Measurements from ENCODE around the gene CMYA5.
"Not testable (repeated sequence)": the region's sequence is repeated elsewhere in the genome, so short reads cannot be mapped to it uniquely, and the experiment has no call there.

CMYA5 gene

DNA sequence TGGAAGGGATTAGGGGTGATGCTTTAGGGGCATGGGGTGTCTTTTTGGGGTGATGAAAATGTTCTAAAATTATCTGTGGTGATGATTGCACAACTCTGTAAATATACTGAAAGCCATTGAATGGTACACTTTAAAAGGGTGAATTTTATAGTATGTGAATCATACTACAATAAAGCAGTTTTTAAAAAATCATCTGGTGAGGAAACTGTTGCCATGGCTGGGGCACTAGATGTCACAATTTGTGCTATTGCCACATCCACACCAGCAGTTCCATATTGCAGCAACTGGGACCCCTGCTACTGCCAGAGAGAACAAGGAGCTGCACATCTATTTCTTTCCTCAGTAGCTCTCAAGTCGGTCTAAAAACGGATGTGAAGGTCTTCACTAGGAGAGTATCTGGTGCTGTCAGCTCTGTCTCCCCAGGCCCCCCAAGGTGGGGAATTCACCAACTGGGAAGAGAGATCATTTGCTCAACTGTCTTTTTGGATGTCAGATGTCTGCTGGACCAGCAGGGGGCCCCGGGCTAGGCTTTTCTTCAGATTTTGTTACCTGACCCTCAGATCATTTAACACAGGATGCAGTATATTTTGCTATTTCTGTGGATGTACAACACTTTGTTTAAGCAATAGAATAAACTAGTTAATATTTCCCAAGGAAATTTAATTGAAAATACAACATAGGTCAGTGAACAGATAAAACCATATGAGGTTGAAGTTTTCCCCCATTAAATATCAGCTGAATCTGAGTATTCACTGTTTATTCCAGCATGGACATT lies 13.2 kb downstream of the CMYA5 start:
- DNase-seq (ENCODE audit: low read depth, low spot score), result peak; percentile 29

DNA sequence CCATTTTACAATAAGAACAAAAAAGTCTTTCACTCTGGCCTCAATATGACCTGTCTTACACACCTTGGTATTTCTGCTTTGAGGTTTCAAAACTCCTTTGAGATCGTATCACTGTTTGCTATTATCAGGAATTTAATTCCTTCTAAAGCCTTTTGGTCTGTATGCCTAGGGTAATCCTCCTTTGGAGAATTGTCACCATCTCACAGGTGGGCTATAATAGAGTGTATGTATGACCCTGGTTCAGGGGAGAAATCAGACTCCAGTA lies 13.7 kb downstream of the CMYA5 start:
- DNase-seq (ENCODE audit: low read depth, low spot score), result no peak

DNA sequence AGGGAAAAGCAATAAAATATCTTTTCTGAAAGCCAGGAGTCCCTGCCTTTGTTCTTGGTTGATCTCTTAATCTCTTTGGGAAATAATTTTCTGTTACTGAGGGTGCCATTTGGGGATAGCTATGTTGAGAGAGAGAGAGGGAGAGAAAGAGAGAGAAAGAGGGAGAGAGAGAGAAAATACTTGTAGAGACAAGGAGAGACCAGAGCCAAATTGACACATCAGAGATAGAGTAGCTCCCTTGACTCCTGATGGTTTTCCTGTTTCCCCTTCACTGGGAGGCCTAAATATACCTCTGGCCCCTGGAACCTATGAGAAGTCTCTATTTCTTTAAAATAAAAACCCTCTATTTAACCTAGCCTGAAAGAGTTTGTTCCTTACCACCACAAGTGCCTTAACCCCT lies 14.9 kb downstream of the CMYA5 start:
- DNase-seq (ENCODE audit: low read depth, low spot score), result no peak

DNA sequence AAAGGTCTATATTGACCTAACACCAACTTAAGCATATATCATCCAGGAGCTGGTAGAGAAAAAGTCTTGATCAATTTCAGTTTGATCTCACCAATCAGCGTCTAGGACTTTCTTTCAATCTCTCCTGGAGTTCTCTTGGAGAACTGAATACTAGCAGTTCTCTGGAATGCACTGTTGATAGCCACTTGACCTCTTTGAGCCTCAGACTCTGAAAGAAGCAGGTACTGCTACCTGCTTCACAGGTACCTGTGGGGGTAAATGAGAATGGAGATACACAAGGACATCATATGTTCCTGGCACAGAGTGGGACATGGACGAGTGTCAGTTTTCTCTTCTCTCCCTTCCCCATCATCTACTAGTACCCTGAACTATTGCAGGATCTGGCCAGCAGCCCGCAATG lies 16.0 kb downstream of the CMYA5 start:
- no peak for DNase-seq (ENCODE audit: low read depth, low spot score)

DNA sequence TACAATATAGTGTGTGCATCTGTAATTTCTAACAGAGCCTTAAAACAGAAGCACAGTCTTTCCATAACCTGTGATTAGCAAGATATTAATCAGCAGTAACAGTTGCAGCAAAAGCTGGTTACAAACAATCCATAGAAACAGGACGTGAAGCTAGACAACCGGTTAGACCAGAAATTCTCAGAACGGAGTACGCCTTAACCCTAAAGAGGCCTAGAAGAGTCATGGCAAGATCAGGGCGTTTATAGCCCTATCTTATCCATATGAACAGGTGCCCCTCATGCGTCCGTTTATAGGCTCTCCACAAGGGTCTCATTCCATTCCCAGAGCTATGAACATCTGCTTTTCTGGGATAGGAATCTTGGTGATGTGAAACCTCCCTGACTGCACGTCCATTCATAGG lies 16.7 kb downstream of the CMYA5 start:
- not testable (repeated sequence) for DNase-seq (ENCODE audit: low read depth, low spot score)

DNA sequence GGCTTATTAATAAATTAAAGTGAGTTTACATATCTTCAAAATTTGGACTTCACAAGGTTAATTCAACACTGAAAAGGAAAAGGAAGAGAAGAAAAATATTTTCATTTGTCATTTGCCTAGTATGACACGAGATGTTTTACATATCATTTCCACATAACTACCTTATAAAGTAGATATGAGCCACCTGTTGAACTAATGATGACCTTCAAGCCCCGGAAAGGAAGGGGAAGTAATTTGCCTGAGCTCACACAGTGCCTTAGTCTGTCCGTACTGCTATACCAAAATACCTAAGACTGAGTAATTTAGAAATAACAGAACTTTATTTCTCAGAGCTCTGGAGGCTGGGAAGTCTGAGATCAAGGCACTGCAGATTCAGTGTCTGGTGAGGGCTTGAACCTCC lies 17.9 kb downstream of the CMYA5 start:
- DNase-seq (ENCODE audit: low read depth, low spot score), result no peak

DNA sequence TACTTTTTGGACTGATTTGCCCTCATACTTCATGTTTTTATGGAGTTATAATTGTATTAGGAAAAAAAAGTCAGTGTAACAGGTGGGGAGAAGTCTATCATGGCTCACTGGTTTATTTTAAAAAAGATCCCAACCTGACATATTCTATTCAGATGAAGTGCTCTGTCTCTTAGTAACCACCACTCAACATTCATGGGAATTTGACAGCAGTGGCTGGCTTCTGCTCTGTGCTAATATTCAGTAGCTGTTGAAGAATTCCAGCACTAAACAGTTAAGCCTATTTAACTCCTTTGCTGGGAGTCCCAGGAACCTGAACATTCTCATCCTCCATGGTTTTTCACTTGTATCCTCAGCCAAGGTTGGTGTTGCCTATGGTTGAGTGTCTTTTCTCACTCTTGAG lies 23.1 kb downstream of the CMYA5 start:
- DNase-seq (ENCODE audit: low read depth, low spot score), result no peak

DNA sequence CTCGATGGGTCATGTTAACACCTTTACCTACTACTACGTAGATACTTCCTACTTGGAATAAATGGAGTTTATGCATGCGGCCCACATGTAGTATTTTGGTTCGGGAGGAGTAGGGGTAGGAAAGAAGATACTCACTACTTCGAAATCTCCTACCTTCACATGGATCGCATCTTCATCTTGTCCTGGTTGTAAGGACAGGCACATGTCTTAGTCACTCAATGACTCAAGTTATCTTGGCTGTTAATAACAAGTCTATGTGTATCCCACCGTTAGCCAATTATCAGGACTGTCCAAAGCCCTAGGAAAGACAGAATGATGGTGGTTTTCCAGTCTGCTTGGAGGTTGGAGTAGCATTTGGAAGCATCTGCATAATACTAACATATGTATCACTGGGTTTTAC lies 24.1 kb downstream of the CMYA5 start:
- DNase-seq (ENCODE audit: low read depth, low spot score), result no peak

DNA sequence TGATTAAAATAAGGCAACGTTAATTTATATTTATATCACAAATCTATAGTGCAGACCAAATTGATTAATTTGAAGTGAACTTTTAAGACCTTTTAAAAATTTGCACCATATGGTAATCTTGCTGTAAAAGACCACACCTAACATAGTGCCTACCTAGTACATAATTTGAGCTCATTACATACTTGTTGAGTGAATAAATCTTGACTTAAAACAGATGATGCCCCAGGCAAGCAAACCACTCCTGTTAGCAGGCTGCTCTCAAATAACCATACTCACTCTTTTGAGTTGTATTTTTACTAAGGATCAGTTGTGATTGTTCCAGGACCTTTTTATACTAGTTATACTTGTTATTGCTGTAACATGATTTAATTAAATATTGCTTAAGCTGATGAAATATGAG lies 27.2 kb downstream of the CMYA5 start:
- no peak for DNase-seq (ENCODE audit: low read depth, low spot score)

DNA sequence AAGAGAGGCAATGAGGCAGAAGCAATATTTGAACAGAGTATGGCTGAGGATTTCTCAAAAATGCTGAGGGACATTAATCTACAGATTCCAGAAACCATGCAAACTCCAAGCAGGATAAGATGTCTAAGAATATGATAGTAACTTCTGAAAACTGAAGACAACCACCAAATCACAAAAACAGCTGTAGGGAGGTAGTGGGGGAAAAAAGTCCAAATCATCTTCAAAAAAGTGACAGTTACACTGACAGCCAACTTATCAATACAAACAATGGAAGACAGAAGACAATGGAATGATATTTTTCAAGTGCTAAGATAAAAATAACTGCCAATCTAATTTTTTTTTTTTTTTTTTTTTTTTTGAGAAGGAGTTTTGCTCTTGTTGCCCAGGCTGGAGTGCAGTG lies 30.5 kb downstream of the CMYA5 start:
- DNase-seq (ENCODE audit: low read depth, low spot score), result no peak

DNA sequence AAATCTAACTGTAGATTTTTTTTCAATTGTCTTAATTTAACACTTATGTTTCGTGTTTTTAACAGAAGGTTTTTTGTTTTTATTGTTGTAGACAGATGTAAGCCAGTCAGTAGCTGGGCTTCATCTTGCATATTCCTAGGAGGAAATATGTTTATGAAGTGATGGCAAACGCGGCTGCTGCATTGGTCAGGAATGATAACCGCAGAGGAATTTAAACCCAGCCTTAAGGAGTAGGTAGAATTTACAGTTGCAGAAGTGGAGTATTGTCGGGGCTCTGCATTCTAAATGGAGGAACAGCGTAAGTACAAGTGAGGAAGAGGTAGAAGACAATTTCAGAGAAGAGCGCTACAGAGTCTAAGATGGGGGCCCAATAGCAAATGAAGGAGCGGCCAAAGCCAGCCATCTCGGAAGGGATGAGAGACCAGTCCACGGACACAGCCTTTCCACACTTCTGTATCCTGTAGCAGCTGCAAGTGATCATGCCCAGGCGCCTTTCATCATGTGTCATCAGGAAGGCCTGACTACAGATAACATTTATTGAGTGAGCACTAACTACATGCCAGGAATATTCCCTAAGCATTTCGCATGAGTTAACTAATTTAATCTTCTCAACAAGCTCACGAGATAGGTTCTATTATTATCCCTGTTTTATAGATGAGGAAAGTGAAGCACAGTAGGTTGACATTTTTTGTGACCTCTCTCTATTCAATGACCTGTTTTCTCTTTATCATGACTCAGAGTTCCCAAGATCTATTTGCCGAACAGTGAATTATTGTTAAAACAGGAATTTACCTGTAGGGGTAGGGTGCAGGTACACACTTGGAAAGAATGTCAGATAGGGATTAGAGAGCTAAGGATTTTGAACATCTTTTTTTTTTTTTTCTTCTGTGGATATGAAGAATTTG lies 38.1 kb downstream of the CMYA5 start:
- no peak for DNase-seq (ENCODE audit: low read depth, low spot score)

DNA sequence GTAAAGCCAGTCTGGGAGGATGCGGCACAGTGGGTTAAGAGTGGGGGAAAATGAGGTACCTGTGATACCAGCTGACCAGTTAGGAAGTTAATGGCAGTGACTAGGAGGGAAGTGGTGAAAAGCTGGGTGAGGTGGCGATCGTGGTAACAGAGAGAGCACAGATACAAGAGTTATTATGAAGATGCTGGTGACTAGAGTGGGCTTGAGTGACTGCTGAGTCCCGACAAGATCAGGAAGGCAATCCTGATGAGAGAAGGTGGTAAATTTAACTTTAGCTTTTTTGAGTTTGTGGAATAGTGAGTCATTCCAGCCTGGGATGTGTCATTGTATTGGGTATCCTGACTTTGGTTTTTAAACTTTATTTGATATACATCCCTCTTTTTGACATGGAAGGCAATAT lies 38.8 kb downstream of the CMYA5 start:
- peak; percentile 3 for DNase-seq (ENCODE audit: low read depth, low spot score)

DNA sequence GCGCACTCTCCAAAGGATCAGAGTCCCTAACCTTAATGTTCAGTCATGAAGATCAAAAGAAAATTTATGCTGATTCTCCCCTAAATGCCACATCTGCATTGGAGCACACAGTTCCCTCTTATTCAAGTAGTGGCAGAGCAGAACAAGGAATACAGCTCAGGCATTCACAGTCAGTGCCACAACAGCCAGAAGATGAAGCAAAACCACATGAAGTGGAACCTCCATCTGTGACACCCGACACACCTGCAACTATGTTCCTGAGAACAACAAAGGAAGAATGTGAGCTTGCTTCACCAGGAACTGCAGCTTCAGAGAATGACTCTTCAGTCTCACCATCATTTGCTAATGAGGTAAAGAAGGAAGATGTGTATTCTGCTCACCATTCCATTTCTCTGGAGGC lies 40.0 kb downstream of the CMYA5 start:
- DNase-seq (ENCODE audit: low read depth, low spot score), result no peak

DNA sequence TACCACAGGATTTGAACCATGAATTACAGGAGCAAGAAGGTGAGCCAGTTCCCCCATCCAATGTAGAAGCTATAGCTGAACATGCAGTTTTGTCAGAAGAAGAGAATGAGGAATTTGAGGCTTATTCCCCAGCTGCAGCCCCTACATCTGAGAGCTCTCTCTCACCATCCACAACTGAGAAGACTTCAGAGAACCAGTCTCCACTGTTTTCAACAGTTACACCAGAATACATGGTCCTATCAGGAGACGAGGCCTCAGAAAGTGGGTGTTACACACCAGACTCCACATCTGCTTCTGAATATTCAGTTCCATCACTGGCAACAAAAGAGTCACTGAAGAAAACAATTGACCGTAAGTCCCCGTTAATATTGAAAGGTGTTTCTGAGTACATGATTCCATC lies 40.9 kb downstream of the CMYA5 start:
- DNase-seq (ENCODE audit: low read depth, low spot score), result no peak

DNA sequence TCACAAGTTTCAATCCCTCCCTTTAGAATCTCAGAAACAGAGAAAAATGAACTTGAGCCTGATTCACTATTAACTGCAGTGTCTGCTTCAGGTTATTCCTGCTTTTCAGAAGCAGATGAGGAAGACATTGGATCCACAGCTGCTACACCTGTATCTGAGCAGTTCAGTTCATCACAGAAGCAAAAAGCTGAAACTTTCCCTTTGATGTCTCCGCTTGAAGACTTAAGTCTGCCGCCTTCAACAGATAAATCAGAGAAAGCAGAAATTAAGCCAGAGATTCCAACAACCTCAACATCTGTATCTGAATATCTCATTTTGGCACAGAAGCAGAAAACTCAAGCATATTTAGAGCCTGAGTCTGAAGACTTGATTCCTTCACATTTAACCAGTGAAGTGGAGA lies 42.1 kb downstream of the CMYA5 start:
- no peak for DNase-seq (ENCODE audit: low read depth, low spot score)

DNA sequence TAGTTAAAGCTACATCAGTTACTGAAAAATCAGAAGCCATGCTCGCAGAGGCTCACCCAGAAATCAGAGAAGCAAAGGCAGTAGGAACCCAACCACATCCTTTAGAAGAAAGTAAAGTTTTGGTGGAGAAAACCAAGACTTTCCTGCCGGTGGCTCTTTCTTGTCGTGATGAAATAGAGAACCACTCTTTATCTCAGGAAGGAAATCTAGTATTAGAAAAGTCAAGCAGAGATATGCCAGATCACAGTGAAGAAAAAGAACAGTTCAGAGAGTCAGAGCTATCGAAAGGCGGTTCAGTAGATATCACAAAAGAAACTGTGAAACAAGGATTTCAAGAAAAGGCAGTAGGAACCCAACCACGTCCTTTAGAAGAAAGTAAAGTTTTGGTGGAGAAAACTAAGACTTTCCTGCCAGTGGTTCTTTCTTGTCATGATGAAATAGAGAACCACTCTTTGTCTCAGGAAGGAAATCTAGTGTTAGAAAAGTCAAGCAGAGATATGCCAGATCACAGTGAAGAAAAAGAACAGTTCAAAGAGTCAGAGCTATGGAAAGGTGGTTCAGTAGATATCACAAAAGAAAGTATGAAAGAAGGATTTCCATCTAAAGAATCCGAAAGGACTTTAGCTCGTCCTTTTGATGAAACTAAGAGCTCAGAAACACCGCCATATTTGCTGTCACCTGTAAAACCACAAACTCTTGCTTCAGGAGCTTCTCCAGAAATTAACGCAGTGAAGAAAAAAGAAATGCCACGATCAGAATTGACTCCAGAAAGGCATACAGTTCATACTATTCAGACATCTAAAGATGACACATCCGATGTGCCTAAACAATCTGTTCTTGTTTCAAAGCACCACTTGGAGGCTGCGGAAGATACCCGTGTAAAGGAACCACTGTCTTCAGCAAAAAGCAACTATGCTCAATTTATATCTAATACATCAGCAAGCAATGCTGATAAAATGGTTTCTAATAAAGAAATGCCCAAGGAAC lies 47.2 kb downstream of the CMYA5 start:
- no peak for DNase-seq (ENCODE audit: low read depth, low spot score)

DNA sequence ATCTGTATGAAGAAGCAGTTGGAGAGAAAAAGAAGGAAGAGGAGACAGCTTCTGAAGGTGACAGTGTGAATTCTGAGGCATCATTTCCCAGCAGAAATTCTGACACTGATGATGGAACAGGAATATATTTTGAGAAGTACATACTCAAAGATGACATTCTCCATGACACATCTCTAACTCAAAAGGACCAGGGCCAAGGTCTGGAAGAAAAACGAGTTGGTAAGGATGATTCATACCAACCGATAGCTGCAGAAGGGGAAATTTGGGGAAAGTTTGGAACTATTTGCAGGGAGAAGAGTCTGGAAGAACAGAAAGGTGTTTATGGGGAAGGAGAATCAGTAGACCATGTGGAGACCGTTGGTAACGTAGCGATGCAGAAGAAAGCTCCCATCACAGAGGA lies 48.7 kb downstream of the CMYA5 start:
- no peak for DNase-seq (ENCODE audit: low read depth, low spot score)

DNA sequence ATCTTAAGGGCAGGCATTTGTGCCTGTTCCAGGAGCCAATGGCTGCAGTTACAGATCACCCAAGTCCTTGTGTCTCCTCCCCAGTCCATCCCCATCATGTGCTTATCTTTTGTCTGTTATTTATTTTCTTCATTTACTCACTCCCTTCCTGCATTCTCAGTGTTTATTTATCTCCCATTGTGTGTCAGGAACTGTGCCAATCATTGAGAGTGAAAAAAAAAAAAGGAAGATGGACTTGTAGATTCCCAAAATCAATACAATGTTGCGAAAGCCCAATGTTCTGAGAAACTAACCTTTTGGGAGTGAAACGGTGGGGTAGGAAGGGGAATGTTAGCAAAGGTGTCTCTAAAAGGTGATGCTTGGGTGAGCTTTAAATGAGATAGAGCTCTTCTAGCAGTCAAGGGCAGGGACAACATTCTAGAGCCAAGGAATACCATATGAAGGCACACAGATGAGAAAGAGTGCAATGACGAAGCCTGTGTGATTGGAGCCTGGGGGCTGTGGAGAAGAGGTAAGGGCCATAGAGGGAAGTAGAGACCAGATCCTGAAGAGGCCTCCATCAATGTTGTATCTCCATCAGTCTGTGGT lies 53.0 kb downstream of the CMYA5 start:
- DNase-seq (ENCODE audit: low read depth, low spot score), result no peak

DNA sequence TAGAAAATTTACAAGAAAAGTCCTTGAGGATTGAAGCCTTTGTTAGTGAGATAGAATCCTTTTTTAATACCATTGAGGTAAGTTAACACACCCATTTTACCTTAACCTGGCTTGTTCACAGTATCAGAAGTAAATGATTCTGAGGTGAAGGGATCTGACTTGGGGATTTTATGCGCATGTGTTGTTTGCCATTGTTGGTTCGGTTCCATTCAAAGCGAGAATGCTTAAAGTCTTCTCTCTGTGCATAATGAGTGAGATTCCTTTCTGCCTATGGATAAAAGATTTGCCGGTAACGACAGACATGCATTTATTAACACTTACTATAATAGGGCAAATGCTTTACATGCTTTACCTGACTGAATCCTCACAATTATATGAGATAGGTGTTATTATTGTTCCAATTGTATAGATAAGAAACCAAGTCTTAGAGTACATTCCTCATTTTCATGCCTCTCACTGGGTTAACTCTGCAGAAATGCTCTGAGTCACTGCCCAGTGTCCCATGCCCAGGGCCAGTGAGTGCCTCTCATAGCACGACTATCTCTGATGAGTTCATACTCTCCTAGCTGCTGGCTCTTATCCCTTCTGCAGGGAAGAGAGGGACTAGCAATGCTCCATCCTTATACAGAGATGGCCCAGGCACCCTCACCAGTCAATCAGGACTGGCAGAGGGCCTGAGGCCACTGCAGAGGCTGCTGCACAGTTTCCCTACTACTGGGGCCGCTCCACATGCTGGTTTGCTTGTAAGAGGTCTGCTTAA lies 54.4 kb downstream of the CMYA5 start:
- peak; percentile 59 for DNase-seq (ENCODE audit: low read depth, low spot score)

DNA sequence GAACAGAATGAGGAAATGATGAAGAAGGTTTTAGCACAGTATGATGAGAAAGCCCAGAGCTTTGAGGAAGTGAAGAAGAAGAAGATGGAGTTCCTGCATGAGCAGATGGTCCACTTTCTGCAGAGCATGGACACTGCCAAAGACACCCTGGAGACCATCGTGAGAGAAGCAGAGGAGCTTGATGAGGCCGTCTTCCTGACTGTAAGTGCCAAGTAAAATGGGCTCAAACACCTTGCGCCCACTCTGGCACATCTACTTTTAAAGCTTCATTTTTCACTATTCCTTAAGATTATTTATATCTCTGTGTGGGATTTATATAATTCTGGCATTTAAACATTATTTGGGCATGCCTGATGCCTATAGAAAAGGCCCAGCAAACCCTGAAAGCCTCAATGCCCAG lies 55.6 kb downstream of the CMYA5 start:
- DNase-seq (ENCODE audit: low read depth, low spot score), result no peak
